SK-N-SH (cell line): ENCODE measurements around the gene TOMM70.

Source experiments
- CTCF ChIP-seq: fragments of 200-600 bp; sonication (generic); IDR thresholded peaks from 2 replicates; pipeline ENCODE4 v1.6.1; 2017; ENCODE audit warnings: antibody characterized with exemption, mild to moderate bottlenecking, moderate library complexity
- EP300 ChIP-seq, 2 experiments: IDR thresholded peaks; 2 replicates each; pipeline versions ENCODE4 v1.4.0 to v1.6.1; 2012; ENCODE audit warnings: borderline replicate concordance in 1 of 2, low read depth in 1 of 2, low read length in 1 of 2
- EZH2phosphoT487 ChIP-seq: fragments of 200-600 bp; sonication (generic); IDR thresholded peaks from 2 replicates; pipeline ENCODE4 v1.6.1; 2017; ENCODE audit warnings: low read depth, mixed run types, mild to moderate bottlenecking, antibody characterized with exemption, moderate library complexity, borderline replicate concordance
- GABPA ChIP-seq: IDR thresholded peaks from 2 replicates; pipeline ENCODE4 v1.4.0; 2012; ENCODE audit warnings: low read depth, mild to moderate bottlenecking
- GATA2 ChIP-seq: sonication (generic); formaldehyde crosslinking; IDR thresholded peaks from 2 replicates; pipeline ENCODE4 v1.5.0; 2020; ENCODE audit warnings: mild to moderate bottlenecking, missing genetic modification reagents
- PBX3 ChIP-seq: IDR thresholded peaks from 2 replicates; pipeline ENCODE4; 2012
- POLR2AphosphoS5 ChIP-seq: IDR thresholded peaks from 2 replicates; pipeline ENCODE4 v1.6.1; 2012; ENCODE audit warnings: low read depth, low read length
- RAD21 ChIP-seq: IDR thresholded peaks from 2 replicates; pipeline ENCODE4 v1.6.1; 2012; ENCODE audit warnings: mild to moderate bottlenecking, low read length
- REST ChIP-seq: IDR thresholded peaks from 2 replicates; pipeline ENCODE4 v1.6.1; 2012; ENCODE audit warnings: mild to moderate bottlenecking, low read depth, low read length, moderate library complexity
- TAF1 ChIP-seq: IDR thresholded peaks from 2 replicates; pipeline ENCODE4 v1.6.1; 2012; ENCODE audit warnings: low read depth, mild to moderate bottlenecking, low read length, moderate library complexity, borderline replicate concordance
- USF2 ChIP-seq: fragments of 150-350 bp; IDR thresholded peaks from 2 replicates; pipeline ENCODE4 v1.6.1; 2017; ENCODE audit warnings: antibody characterized with exemption, low read length, low read depth, borderline replicate concordance

- TF ChIP-seq POLR2AphosphoS5 (no peak), CTCF (no peak), TAF1 (no peak), EZH2phosphoT487 (no peak), GABPA (no peak), PBX3 (no peak), REST (no peak), RAD21 (no peak), GATA2 (CRISPR knock-in tag) (no peak), USF2 (no peak), EP300 (IDR thresholded peaks at IDR 0.05; ENCODE audit: borderline replicate concordance in 1 of 2, low read depth in 1 of 2, low read length in 1 of 2) (no peak)
These were observed 3.3 kb upstream of the TOMM70 start for GRCh38 chr3:100404250-100404548.
